ENCODE results near the gene F8A3.
"Not testable (repeated sequence)": the region's sequence is repeated elsewhere in the genome, so short reads cannot be mapped to it uniquely, and the experiment has no call there.

The F8A3 gene

DNA sequence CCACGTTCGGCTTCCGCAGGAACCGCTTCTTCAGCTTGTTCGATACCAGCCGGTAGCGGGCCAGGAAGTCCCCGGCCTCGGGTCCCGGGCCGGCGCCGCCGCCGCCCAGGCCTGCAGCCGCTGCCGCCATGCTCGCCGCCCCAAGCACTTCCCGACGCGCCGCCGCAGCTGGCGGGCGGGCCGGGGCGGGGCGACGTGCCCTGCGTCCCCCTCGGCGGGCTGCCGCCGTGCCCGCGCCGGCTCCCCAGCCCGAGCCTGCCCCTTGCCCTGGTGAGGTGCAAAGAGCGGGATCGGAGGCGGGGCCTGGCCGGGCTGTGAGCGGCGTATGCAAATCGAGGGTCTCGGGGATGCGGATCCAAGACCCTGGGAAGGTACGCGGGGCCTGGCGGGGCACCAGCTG lies at the start of gene F8A3:
TSS of gene F8A3 (minus strand) at position 150 of the 400 bp plus-strand sequence. CDS start at position 130, 20 bp downstream.
- DNase-seq, result not testable (repeated sequence)

DNA sequence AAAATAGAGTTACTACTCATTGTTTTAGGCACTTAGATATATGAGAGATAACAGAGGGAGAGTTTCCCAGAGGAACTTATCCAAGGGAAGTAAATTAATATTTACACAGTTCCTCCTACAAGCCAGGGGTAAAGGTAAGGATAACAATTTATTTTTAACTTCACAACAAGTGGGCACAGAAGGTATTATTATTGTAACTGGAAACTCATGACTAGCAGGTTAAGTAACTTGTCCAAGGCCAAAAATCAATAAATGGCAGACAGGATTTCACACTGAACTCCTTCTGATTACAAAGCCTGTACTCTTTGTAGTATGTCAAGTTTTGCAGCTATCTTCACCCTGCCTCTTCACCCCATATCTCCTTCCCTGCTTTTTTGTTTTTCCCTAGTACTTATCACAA lies 46.9 kb upstream of the F8A3 start:
- DNase-seq, result no peak

DNA sequence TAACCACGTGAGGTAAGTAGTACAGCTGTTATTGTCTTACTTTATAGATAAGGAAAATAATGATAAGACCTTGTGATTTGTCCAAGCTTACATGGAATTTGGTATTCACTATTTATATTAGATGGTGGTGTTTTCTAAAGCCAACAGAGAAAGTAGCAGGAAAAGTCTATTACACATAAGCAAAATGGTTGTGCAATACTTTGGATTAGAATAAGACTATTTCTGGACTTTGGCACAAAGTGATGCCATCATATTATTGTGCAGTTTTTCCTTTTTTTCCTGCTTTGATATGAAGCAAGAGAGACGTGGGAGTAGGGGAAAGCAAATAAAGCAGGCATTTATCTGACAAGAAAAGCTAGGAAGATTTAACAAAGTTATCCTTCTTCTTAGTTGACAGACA lies 36.7 kb upstream of the F8A3 start:
- DNase-seq, result not testable (repeated sequence)

DNA sequence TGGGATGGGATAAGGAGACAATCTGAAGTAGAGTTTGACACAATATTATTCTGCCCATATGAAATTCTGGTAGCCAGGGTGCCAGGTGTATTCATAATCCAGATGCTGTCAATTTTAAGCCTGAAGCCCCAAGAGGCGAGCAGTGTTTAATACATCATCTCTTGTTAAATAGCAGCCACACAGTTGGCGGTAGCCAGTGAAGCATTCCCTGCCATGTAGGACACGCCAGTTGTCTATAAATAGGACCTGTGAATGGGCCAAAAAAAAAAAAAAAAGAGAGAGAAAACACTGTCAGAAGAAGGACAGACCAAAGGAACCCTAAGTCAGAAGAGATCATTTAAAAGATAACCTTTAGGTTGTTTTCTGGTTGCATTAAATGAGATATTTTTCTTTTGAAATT lies 33.0 kb upstream of the F8A3 start:
- not testable (repeated sequence) for DNase-seq

DNA sequence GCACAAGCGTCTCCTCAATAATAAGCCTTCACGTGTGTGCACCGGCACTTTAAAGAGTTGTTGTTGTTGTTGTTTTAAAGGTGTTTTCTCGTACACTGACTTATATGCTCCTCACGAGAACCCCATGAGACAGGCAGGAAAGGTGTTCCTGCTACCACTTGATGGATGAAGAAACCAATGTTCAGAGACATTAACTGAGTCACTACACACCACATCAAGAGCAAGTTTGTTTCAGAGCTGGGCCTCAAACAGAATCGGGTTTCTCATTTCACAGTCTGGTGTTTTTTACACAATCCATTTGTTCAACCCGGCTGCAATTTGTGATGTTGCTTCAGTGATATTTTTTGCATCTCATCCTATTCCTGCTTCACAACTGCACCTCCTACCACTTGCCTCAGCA lies 18.7 kb upstream of the F8A3 start:
- DNase-seq, result not testable (repeated sequence)

DNA sequence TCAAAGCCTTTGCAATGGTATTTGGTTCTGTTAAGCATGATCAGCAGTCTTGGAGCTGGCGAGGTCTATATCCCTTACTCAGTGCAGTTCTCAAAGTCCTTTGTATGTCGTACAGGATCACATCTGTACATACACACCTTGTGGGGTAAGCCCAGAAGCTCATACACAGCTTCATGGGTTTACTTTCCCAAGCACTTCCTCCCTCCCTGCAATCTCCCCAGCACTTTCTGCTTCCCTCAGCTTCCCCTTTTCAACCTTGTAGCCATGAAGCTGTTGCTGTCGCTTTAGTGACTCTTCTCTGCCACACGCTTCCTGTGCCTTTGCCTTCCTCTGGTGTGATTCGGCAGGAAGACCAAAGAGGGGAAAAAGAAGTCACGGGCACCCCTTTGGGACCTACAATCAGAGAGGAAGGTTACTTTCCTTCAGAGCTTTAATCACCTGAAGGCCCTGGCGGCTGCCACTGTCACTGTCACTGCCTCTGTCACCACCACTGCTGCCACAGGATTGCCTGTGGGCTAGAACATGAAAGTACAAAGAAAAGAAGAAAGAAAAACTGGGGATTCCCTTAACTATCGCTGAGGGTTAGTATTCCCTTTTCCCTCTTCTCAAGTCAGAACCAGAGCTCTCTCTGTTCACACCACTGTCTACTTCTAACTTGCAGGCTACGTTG lies 8.0 kb upstream of the F8A3 start:
- DNase-seq, result not testable (repeated sequence)

DNA sequence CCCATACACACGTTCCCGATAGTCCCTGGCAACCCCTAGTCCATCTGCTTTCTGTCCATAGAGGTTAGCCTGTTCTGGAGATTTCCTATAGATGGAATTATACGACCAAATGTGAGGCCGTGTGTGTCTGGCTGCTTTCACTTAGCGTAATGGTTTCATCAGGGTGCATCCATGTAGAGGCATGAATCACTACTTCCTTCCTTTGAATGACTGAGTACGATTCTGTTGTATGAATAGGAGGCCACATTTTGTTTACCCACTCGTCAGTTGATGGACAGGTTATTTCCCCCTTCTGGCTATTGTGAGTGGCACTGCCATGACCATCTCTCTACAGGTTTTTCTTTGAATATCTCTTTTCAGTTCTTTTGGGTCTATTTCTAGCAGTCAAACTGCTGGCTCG lies 2.1 kb upstream of the F8A3 start:
- DNase-seq, result not testable (repeated sequence)

DNA sequence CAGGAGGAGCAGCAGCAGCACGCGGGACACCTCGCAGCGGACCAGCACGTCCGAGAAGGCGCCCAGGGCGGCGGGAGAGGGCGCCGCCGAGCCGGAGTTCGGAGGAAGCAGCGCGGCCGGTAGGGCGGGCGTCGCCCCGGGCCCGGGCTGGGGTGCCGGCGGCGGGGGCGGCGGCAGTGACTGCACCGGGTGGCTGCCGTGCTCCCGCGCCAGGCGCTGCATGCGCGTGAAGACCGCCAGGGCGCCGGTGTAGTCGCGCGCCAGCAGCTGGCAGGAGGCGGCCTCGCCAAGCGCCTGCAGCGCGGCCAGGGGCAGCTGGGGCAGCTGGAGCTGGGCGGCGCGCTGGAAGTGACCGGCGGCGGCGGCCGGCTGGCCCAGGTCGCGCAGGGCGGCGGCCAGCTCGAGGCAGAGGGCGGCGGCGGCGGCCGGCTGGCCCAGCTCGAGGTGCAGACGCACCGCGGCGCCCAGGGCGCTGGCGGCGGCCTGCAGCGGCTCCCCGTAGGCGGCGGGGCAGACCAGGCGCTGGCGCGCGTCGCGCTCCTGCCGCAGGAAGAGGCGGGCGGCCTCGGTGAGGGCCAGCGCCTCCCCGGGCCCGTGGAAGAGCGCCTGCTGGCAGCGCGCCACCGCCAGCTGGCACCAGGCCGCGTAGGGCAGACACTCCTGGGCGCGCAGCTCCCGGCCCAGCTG lies 516 bp downstream of the F8A3 start:
- DNase-seq, result not testable (repeated sequence)

DNA sequence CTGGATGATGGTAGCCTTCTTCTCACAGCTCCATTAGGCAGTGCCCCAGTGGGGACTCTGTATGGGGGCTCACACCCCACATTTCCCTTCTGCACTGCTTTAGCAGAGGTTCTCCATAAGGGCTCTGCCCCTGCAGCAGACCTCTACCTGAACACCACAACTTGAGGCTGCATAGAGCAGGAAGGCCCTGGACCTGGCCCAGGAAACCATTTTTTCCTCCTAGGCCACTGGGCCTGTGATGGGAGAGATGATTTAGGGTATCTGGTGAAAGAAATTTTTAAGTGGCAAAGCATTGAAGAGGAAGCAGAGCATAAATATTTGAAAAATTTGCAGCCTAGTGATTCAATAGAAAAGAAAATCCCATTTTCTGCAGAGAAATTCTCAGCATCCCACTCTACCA lies 17.3 kb downstream of the F8A3 start:
- no peak for DNase-seq

DNA sequence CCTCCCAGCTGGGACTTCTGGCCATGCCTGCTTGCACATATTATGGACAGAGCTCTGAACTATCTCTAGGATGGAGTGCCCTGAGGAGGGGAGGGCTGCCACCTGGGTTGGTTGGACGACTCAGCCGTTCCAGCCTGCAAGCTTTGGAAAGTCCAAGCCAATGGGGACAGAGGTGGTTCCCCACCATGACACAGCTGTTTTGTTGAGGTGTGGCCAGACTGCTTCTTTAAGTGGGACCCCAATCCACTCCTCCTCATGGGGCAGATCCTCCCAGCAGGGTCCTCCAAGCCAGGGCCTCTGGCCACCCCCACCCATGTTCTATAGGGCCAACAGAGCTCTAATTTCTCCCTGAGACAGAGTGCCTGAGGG lies 22.7 kb downstream of the F8A3 start:
- DNase-seq, result no peak

DNA sequence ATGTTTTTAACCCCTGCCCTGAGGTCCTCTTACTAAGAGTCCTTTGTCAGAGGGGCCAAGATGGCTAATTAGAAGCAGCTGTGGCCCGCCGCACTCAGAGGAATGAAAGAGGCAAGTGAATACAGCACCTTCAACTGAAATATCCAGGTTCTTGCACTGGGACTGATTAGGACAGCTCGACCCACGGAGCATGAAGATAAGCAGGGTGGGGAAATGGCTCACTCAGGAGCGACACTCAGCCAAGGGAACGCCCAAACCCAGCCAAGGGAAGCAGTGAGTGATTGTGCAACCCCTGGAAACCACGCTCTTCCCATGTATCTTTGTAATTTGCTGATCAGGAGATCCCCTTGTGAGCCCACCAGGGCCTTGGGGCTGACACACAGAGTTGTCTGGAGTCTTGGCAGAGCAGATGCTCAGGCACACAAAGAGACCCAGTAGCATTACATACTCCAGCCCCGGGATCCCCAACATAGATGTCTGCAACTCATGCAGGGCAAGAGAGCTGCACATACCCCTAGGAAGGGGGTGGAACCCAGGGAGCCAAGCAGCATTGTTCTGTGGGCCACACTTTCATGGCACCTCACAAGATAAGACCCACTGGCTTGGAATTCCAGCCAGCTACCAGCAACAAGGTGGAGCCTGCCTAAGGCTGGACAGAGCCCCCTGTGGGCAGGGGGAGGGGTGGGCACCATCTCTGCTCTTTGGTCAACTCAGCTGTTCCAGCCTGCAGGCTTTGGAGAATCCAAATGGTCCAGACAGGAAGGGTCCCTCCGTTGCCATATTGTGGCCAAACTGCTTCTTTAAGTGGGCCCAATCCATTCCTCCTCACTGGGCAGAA lies 23.3 kb downstream of the F8A3 start:
- DNase-seq, result no peak

DNA sequence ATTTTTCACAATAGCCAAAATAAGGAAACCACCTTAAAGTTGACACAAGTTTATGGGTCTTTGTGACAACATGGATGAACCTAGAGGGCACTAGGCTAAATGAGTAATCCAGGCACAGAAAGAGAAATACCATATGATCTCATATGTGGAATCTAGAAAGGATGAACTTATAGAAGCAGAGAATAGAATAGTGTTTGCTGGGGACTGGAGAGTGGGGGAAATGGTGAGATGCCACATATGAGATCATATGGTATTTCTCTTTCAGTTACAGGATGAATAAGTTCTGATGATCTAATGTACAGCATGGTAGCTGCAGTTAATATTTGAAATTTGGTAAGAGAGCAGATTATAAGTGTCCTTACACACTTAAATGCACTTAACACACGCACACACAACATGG lies 40.7 kb downstream of the F8A3 start:
- no peak for DNase-seq

Measured in activated gamma-delta T cell treated with Interleukin-2 at 50 U/mL for 16 hours (primary cell).